Right lobe of liver (tissue), 4 donors: ENCODE measurements around the gene TECR.

ENCODE experiments used
- CTCF ChIP-seq, 4 donors: fragments of 200-600 bp in 3 of 4; fragments of 450-650 bp in 1 of 4; IDR thresholded peaks; one replicate each; pipeline versions ENCODE4 v1.5.1 to v1.8.0; 2016 to 2022; ENCODE audit warnings: antibody characterized with exemption in 4 of 4, mild to moderate bottlenecking in 2 of 4
- POLR2A ChIP-seq: fragments of 450-650 bp; IDR thresholded peaks from one replicate; pipeline ENCODE4 v1.6.1; 2017; ENCODE audit warnings: antibody characterized with exemption, mild to moderate bottlenecking
- donor health status: DM: no; HTN: no; CAD: no.
- donor health status: DM: no; HTN: no; CAD: no.
- donor health status: DM: no; HTN: yes; CAD: no.

- no peak for TF ChIP-seq CTCF (IDR thresholded peaks at IDR 0.05)
- TF ChIP-seq POLR2A, result no peak
Measured at GRCh38 chr19:14606627-14607026, 77.2 kb downstream of the TECR start.
